ENCODE results near the gene LDLR. TPM values are rescaled to one million over a fixed set of nuclear protein-coding genes. Genes with fewer than 3 reads are reported as not detected.

The LDLR gene
- total RNA-seq, 4 donors from 2014 or later = 14.2 to 258 (median 47.5) TPM

DNA sequence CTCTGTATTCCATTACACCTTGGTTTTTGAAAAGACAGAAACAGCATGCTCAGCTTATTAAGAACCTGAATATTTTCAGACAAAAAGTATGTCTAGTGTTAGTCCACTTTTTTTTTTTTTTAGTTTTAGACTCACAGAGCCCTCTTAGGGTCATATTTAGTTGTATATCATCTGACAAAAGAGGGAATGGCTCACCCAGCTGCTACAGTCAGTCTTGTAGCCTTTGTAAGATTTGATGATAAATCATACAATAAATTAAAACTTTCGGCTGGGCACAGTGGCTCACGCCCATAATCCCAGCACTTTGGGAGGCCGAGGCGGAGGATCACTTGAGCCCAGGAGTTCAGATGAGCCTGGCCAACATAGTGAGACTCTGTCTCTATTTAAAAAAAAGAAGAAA lies 43.7 kb upstream of the LDLR start:
- intact Hi-C loops (cut with DNase I) = no loop called here
- no peaks in the 10 kb centered on the region for H3K9me3 ChIP-seq
- no peak overlapping the region for H3K4me3 ChIP-seq
- no peak for DNase-seq (ENCODE audit: extremely low spot score)
- peaks cover 14 to 86% (median 68%) of the 10 kb centered on the region in 4 donors for H3K36me3 ChIP-seq
- no peak overlapping the region for H3K27ac ChIP-seq (replicated peaks in 1 of 4)
- no peak for TF ChIP-seq POLR2AphosphoS5 (IDR thresholded peaks at IDR 0.05)
- no peak for TF ChIP-seq POLR2A (IDR thresholded peaks at IDR 0.05; ENCODE audit: low read depth)
- TF ChIP-seq EP300 (IDR thresholded peaks at IDR 0.05) = no peak
- TF ChIP-seq, protein P1, sequence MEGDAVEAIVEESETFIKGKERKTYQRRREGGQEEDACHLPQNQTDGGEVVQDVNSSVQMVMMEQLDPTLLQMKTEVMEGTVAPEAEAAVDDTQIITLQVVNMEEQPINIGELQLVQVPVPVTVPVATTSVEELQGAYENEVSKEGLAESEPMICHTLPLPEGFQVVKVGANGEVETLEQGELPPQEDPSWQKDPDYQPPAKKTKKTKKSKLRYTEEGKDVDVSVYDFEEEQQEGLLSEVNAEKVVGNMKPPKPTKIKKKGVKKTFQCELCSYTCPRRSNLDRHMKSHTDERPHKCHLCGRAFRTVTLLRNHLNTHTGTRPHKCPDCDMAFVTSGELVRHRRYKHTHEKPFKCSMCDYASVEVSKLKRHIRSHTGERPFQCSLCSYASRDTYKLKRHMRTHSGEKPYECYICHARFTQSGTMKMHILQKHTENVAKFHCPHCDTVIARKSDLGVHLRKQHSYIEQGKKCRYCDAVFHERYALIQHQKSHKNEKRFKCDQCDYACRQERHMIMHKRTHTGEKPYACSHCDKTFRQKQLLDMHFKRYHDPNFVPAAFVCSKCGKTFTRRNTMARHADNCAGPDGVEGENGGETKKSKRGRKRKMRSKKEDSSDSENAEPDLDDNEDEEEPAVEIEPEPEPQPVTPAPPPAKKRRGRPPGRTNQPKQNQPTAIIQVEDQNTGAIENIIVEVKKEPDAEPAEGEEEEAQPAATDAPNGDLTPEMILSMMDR (IDR thresholded peaks at IDR 0.05) = no peak
- no peaks in the 10 kb centered on the region for H3K27me3 ChIP-seq
- peaks cover 0 to 6% (median 0%) of the 10 kb centered on the region in 4 donors for H3K4me1 ChIP-seq
- WGBS = 99% methylated on average over 4 of the region's 4 CpGs

DNA sequence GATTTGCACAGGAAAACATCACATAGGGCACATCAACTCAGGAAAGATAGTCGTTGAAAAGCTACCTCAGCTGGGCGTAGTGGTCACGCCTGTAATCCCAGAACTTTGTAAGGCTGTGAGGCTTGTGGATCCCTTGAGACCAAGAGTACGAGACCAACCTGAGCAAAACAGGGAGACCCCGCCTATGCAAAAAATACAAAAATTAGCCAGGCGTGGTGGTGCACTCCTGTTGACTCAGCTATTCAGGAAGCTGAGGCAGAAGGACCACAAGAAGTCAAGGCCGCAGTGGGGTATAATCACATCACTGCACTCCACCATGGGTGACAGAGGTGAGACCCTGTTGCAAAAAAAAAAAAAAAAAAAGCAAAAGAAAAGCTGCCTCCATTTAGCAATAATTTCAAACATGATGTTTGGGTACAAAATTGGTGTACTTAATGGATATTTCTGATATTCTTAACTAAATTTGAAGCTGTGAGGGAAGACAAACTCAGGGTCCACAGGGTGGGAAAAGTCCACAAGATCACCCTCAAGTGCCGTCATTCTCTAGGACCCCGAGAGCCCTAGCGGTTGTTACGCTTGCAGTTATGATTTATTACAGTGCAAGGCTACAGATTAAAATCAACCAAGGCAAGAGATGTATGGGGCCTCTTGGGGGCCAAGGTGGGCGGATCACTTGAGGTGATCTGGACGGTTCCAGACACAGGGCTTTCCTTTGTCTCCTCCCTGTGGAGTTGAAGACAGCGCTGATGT lies 42.5 kb upstream of the LDLR start:
- TF ChIP-seq EP300 (IDR thresholded peaks at IDR 0.05) (no peak), POLR2A (IDR thresholded peaks at IDR 0.05; ENCODE audit: low read depth) (no peak), POLR2AphosphoS5 (IDR thresholded peaks at IDR 0.05) (no peak)
- TF ChIP-seq, protein P1 (IDR thresholded peaks at IDR 0.05) = no peak
- no peaks in the 10 kb centered on the region for H3K9me3 ChIP-seq
- H3K36me3 ChIP-seq = peaks cover 5 to 80% (median 56%) of the 10 kb centered on the region in 4 donors
- no peaks in the 10 kb centered on the region for H3K27me3 ChIP-seq
- intact Hi-C loops (cut with DNase I) = no loop called here
- peaks cover 0 to 9% (median 0%) of the 10 kb centered on the region in 4 donors for H3K4me1 ChIP-seq
- H3K27ac ChIP-seq (replicated peaks in 1 of 4) = no peak overlapping the region
- no peak for DNase-seq (ENCODE audit: extremely low spot score)
- 95% methylated on average over 14 of the region's 14 CpGs for whole genome bisulfite sequencing
- H3K4me3 ChIP-seq = no peak overlapping the region

DNA sequence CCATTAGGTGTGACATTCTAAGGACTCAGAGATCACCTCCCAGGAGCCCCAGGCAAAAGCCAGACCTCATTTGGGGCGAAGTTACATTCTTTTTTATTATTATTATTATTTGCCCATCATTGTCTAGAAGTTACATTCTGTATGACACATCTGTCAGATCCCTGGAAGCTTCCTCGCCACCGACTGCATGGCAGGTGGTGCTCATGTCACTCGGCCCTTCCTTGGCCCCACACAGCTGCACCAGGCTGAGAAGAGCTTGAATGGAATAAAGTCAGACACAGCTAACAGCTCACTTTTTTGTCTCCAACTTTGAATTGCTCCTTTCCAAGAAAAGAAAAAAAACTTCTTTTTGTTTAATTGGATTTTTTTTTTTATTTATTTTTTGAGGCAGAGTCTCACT lies 41.4 kb upstream of the LDLR start:
- no peak overlapping the region for H3K27ac ChIP-seq (replicated peaks in 1 of 4)
- intact Hi-C loops (cut with DNase I) = no loop called here
- no peaks in the 10 kb centered on the region for H3K27me3 ChIP-seq
- 92% methylated on average over 4 of the region's 4 CpGs for WGBS
- H3K4me3 ChIP-seq = no peak overlapping the region
- peaks cover 0 to 9% (median 0%) of the 10 kb centered on the region in 4 donors for H3K4me1 ChIP-seq
- TF ChIP-seq POLR2A (IDR thresholded peaks at IDR 0.05; ENCODE audit: low read depth) = no peak
- no peak for TF ChIP-seq EP300 (IDR thresholded peaks at IDR 0.05)
- no peak for DNase-seq (ENCODE audit: extremely low spot score)
- H3K36me3 ChIP-seq = peaks cover 0 to 76% (median 47%) of the 10 kb centered on the region in 4 donors
- no peaks in the 10 kb centered on the region for H3K9me3 ChIP-seq

DNA sequence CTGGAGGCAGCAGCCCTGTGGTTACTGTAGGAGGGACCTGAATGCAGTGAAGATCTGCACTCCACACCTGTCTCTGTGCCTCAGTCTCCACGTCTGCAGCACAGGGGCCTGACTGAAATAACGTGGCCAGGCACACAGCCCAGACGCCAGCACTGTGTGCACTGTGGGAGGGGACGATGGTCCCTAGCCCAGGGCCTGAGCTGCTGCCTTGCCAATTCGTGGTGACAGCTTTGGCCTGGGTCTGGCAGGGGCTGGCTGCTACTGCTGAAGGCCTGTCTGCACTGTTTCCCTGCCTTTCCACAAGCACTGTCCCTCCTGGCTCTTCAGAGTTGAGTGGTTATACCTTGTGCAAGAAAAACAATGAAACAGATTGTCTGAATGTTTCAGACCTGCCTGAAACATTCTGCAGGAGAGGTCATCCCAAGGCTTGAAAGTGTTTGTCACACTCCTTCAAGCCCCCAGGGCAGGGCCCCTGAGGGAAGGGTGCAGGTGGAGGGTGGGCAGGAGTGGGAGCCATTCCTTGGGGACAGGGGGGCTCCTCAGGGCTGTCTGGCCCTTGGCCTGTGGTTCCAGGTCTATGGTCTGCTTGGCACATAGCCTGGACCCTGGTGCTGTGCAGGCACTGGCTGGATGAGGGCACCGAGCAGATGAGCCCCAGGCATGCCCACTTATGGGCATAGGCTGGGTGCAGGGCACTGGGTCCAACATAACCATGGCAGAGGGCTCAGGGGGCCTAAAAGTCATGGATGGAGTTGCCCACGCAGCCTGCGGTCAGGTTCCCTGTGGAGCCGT lies 38.7 kb upstream of the LDLR start:
- Histone ChIP-seq H3K9me3 (no peaks in the 10 kb centered on the region), H3K36me3 (peaks cover 0 to 57% (median 34%) of the 10 kb centered on the region in 4 donors), H3K27ac (replicated peaks in 1 of 4) (no peak overlapping the region), H3K4me3 (no peak overlapping the region), H3K4me1 (peaks cover 0 to 9% (median 0%) of the 10 kb centered on the region in 4 donors), H3K27me3 (no peaks in the 10 kb centered on the region)
- intact Hi-C loops (cut with DNase I) = no loop called here
- DNase-seq (ENCODE audit: extremely low spot score) = no peak
- WGBS = 88% methylated on average over 5 of the region's 9 CpGs
- TF ChIP-seq EP300 (IDR thresholded peaks at IDR 0.05) (no peak), POLR2A (IDR thresholded peaks at IDR 0.05; ENCODE audit: low read depth) (no peak), POLR2AphosphoS5 (IDR thresholded peaks at IDR 0.05) (no peak)
- TF ChIP-seq, protein P1 (IDR thresholded peaks at IDR 0.05) = no peak

DNA sequence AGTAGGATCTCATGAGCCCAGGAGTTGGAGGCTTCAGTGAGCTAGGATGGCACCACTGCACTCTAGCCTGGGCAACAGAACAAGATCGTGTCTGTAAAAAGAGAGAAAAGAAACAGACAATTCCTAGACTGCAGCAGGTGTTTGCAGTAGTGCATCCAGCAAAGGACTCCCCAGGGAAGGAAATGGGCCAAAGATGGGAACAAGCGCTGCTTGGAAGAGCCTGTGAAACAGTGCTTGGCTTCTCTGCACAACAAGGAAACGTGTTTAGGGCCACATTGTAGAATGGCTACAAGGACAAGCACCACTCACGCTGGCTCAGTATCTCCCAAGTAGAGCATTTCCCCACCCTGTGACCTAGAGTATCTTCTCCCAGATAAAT lies 35.5 kb upstream of the LDLR start:
- intact Hi-C loops (cut with DNase I) = no loop called here
- H3K27ac ChIP-seq (replicated peaks in 1 of 4) = no peak overlapping the region
- H3K36me3 ChIP-seq = peaks cover 0 to 60% (median 41%) of the 10 kb centered on the region in 4 donors
- TF ChIP-seq POLR2AphosphoS5 (IDR thresholded peaks at IDR 0.05) = no peak
- no peak for TF ChIP-seq POLR2A (IDR thresholded peaks at IDR 0.05; ENCODE audit: low read depth)
- TF ChIP-seq, protein P1 (IDR thresholded peaks at IDR 0.05) = no peak
- no peak for TF ChIP-seq EP300 (IDR thresholded peaks at IDR 0.05)
- no peak for DNase-seq (ENCODE audit: extremely low spot score)
- H3K4me1 ChIP-seq = peaks cover 0 to 9% (median 0%) of the 10 kb centered on the region in 4 donors
- H3K4me3 ChIP-seq = no peak overlapping the region
- 79% methylated on average over 4 of the region's 4 CpGs for WGBS
- H3K27me3 ChIP-seq = no peaks in the 10 kb centered on the region
- H3K9me3 ChIP-seq = no peaks in the 10 kb centered on the region

All from esophagus muscularis mucosa (tissue), 4 donors.